Measurements from ENCODE around the gene PPM1L. TPM values are rescaled to one million over a fixed set of nuclear protein-coding genes. Genes with fewer than 3 reads are reported as not detected.

The PPM1L gene
- total and polyA plus RNA-seq, 2 donors (not counting 1 experiment from before 2014, with no cell fraction given), result 1.1 to 12.0 TPM

GRCh38 chr3:160797356-160797755, 41.3 kb downstream of the PPM1L start:
- TF ChIP-seq CTCF (IDR thresholded peaks at IDR 0.05), result no peak
- H3K79me2 ChIP-seq (ENCODE audit: control insufficient read depth, insufficient read depth, low read length), result no peaks in the 10 kb centered on the region
- H3K4me3 ChIP-seq (ENCODE audit: control extremely low read depth in 1 of 5, extremely low read depth in 1 of 5, insufficient read depth in 1 of 5, low read depth in 2 of 5, low read length in 4 of 5), result no peak overlapping the region
- H3K4me1 ChIP-seq (ENCODE audit: control insufficient read depth in 2 of 2, insufficient read depth in 2 of 2, low read length in 2 of 2), result peaks cover 9 to 10% of the 10 kb centered on the region in 2 donors
- H4K20me1 ChIP-seq (ENCODE audit: control insufficient read depth, insufficient read depth, low read length, poor library complexity, severe bottlenecking), result no peaks in the 10 kb centered on the region
- intact Hi-C loops (cut with micrococcal nuclease), result no loop called here
- no peak overlapping the region for H2AFZ ChIP-seq (ENCODE audit: insufficient read depth, low read depth, low read length, poor library complexity, severe bottlenecking)
- no peaks in the 10 kb centered on the region for H3K27me3 ChIP-seq (replicated peaks in 1 of 4; ENCODE audit: control extremely low read depth in 1 of 4, control insufficient read depth in 3 of 4, insufficient read depth in 4 of 4, low read length in 3 of 4)
- no CpG with 5 or more reads among the region's 3 CpGs for WGBS (ENCODE audit: insufficient coverage)
- H3K4me2 ChIP-seq (replicated peaks; ENCODE audit: low read depth, low read length, poor library complexity, severe bottlenecking), result no peak overlapping the region
- DNase-seq, result no peak
- no peak overlapping the region for H3K27ac Mint-ChIP-seq
- ChIA-PET POLR2A (no interaction called here), CTCF (no interaction called here)
- H3K4me1 Mint-ChIP-seq, result peaks cover 7% of the 10 kb centered on the region
- ATAC-seq (ENCODE audit: low read depth), result no peak
- H3K27ac ChIP-seq (ENCODE audit: low read length in 2 of 2), result no peak overlapping the region
- no peak overlapping the region for H3K9ac ChIP-seq (ENCODE audit: low read length)
- H3K36me3 ChIP-seq (replicated peaks in 1 of 2; ENCODE audit: control extremely low read depth in 1 of 2, control insufficient read depth in 1 of 2, extremely low read depth in 1 of 2, insufficient read depth in 2 of 2, low read length in 1 of 2), result no peaks in the 10 kb centered on the region
- H3K27me3 Mint-ChIP-seq, result peaks cover 3% of the 10 kb centered on the region
- no peaks in the 10 kb centered on the region for H3K9me3 ChIP-seq (ENCODE audit: control extremely low read depth in 1 of 3, control insufficient read depth in 2 of 3, insufficient read depth in 1 of 3, low read length in 2 of 3)
- H3K9me3 Mint-ChIP-seq (ENCODE audit: insufficient read depth), result no peaks in the 10 kb centered on the region
- no peak overlapping the region for H3K4me3 Mint-ChIP-seq

GRCh38 chr3:160801386-160802118, 45.5 kb downstream of the PPM1L start:
- Histone ChIP-seq H4K20me1 (ENCODE audit: control insufficient read depth, insufficient read depth, low read length, poor library complexity, severe bottlenecking) (no peaks in the 10 kb centered on the region), H3K4me1 (ENCODE audit: control insufficient read depth in 2 of 2, insufficient read depth in 2 of 2, low read length in 2 of 2) (peaks cover 10% of the 10 kb centered on the region in 2 donors), H3K36me3 (replicated peaks in 1 of 2; ENCODE audit: control extremely low read depth in 1 of 2, control insufficient read depth in 1 of 2, extremely low read depth in 1 of 2, insufficient read depth in 2 of 2, low read length in 1 of 2) (no peaks in the 10 kb centered on the region), H3K27me3 (replicated peaks in 1 of 4; ENCODE audit: control extremely low read depth in 1 of 4, control insufficient read depth in 3 of 4, insufficient read depth in 4 of 4, low read length in 3 of 4) (no peaks in the 10 kb centered on the region), H3K4me2 (replicated peaks; ENCODE audit: low read depth, low read length, poor library complexity, severe bottlenecking) (peak overlapping the region; percentile 36), H2AFZ (ENCODE audit: insufficient read depth, low read depth, low read length, poor library complexity, severe bottlenecking) (no peak overlapping the region), H3K27ac (ENCODE audit: low read length in 2 of 2) (peak overlapping the region in 1 of 2 donors; percentile 36), H3K9ac (ENCODE audit: low read length) (peak overlapping the region; percentile 11), H3K9me3 (ENCODE audit: control extremely low read depth in 1 of 3, control insufficient read depth in 2 of 3, insufficient read depth in 1 of 3, low read length in 2 of 3) (no peaks in the 10 kb centered on the region), H3K4me3 (ENCODE audit: control extremely low read depth in 1 of 5, extremely low read depth in 1 of 5, insufficient read depth in 1 of 5, low read depth in 2 of 5, low read length in 4 of 5) (peak overlapping the region in 2 of 5 experiments; percentile 12 to 16), H3K79me2 (ENCODE audit: control insufficient read depth, insufficient read depth, low read length) (no peaks in the 10 kb centered on the region)
- DNase-seq, result peak; percentile 5
- intact Hi-C loops (cut with micrococcal nuclease), result no loop called here
- no peak for ATAC-seq (ENCODE audit: low read depth)
- Mint-ChIP-seq H3K4me1 (peaks cover 7% of the 10 kb centered on the region), H3K4me3 (peak overlapping the region; percentile 48), H3K27me3 (peaks cover 11% of the 10 kb centered on the region), H3K9me3 (ENCODE audit: insufficient read depth) (no peaks in the 10 kb centered on the region), H3K27ac (no peak overlapping the region)
- 47% methylated on average over 7 of the region's 8 CpGs for WGBS (ENCODE audit: insufficient coverage)
- CTCF ChIA-PET, result no interaction called here
- no peak for TF ChIP-seq EZH2 (IDR thresholded peaks at IDR 0.05; ENCODE audit: borderline replicate concordance, insufficient read depth, low read depth, low read length, poor library complexity, severe bottlenecking)
- no peak for TF ChIP-seq CTCF (IDR thresholded peaks at IDR 0.05)
- POLR2A ChIA-PET, result no interaction called here

Measured in B cell (primary cell).